Duodenal mucosa (tissue), 2 donors: ENCODE measurements around the gene GABRB1.

ENCODE experiments used
- H3K27ac ChIP-seq: one replicate; pipeline ENCODE4 v1.7.0; 2013; ENCODE audit warnings: low read depth, low read length
- H3K27me3 ChIP-seq, 2 donors: one replicate each; pipeline ENCODE4 v1.7.0; 2013; ENCODE audit warnings: low read length in 2 of 2, control low read depth in 1 of 2; ENCODE audit not compliant: insufficient read depth in 2 of 2, control insufficient read depth in 1 of 2
- H3K36me3 ChIP-seq, 2 donors: one replicate each; pipeline ENCODE4 v1.7.0; 2013; ENCODE audit warnings: low read length in 2 of 2, control low read depth in 1 of 2; ENCODE audit not compliant: insufficient read depth in 2 of 2, control insufficient read depth in 1 of 2
- H3K4me1 ChIP-seq, 2 donors: one replicate each; pipeline ENCODE4 v1.7.0; 2013; ENCODE audit warnings: low read length in 2 of 2, control low read depth in 1 of 2; ENCODE audit not compliant: insufficient read depth in 2 of 2, control insufficient read depth in 1 of 2
- H3K4me3 ChIP-seq, 2 donors: one replicate each; pipeline ENCODE4 v1.7.0; 2013; ENCODE audit warnings: low read length in 2 of 2, low read depth in 1 of 2
- H3K9ac ChIP-seq, 2 donors: one replicate each; pipeline ENCODE4 v1.7.0; 2013; ENCODE audit warnings: low read length in 2 of 2, low read depth in 1 of 2
- H3K9me3 ChIP-seq, 2 donors: one replicate each; pipeline ENCODE4 v1.7.0; 2013; ENCODE audit warnings: low read length in 2 of 2, control low read depth in 1 of 2; ENCODE audit not compliant: control insufficient read depth in 1 of 2

Gene GABRB1

DNA sequence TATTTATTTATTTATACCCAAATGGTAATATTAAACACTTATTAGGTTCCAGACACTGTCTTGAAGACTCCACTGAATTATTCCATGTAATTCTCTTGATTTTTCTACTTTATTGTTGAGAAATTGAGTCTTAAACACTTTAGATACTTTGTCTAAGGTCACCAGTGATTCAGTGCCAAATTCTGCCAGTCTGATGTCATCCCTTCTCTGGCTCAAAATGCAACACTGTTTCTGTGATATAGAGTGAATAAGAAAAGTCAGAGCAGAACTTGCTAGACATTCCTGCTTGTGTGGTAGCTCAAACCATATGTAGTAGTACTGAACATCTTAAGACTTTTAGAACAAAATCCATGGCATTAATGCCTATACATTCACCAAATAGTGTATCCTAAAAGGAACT, 164.3 kb downstream of the GABRB1 start:
- peaks cover 0 to 4% of the 10 kb centered on the region in 2 donors for H3K4me1 ChIP-seq
- no peak overlapping the region for H3K4me3 ChIP-seq
- no peaks in the 10 kb centered on the region for H3K27me3 ChIP-seq
- H3K9ac ChIP-seq, result no peak overlapping the region
- H3K36me3 ChIP-seq, result no peaks in the 10 kb centered on the region
- no peaks in the 10 kb centered on the region for H3K9me3 ChIP-seq
- H3K27ac ChIP-seq, result no peak overlapping the region

DNA sequence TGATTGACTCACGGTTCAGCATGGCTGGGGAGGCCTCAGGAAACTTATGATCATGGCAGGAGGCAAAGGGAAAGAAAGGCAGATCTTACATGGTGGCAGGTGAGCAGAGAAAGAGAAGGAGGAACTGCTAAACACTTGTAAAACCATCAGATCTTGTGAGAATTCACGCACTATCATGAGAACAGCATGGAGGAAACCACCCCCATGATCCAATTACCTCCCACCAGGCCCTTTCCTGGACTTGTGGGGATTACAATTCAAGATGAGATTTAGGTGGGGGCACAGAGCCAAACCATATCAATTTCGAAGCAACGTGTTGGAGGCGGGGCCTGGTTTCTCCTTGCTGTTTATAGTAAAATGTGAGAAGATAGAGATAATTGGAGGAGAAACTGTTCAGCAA, 167.4 kb downstream of the GABRB1 start:
- H3K27ac ChIP-seq, result no peak overlapping the region
- no peaks in the 10 kb centered on the region for H3K36me3 ChIP-seq
- H3K4me3 ChIP-seq, result no peak overlapping the region
- H3K4me1 ChIP-seq, result peaks cover 0 to 4% of the 10 kb centered on the region in 2 donors
- no peaks in the 10 kb centered on the region for H3K9me3 ChIP-seq
- no peak overlapping the region for H3K9ac ChIP-seq
- H3K27me3 ChIP-seq, result no peaks in the 10 kb centered on the region

DNA sequence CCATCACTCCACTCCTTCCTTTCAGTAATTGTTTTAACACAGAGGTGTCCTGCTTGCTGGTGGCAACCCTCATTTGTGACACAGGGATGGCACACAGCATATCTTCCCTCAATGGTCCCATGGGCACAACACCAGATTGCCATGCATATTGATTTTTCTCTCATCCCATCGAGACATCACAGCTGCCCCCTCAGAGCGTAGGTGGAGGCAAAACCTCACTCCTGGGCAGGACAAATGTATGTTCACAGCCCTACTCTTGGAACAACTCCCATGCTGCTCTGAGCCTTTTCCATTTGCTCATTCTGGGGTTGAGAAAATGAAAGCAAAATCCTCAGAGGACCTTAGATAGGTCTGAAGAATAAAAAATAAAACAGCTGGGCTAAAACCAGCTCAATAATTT, 172.2 kb downstream of the GABRB1 start:
- no peak overlapping the region for H3K9ac ChIP-seq
- H3K9me3 ChIP-seq, result no peaks in the 10 kb centered on the region
- H3K27ac ChIP-seq, result no peak overlapping the region
- no peaks in the 10 kb centered on the region for H3K27me3 ChIP-seq
- H3K4me3 ChIP-seq, result no peak overlapping the region
- no peaks in the 10 kb centered on the region for H3K36me3 ChIP-seq
- no peaks in the 10 kb centered on the region for H3K4me1 ChIP-seq

DNA sequence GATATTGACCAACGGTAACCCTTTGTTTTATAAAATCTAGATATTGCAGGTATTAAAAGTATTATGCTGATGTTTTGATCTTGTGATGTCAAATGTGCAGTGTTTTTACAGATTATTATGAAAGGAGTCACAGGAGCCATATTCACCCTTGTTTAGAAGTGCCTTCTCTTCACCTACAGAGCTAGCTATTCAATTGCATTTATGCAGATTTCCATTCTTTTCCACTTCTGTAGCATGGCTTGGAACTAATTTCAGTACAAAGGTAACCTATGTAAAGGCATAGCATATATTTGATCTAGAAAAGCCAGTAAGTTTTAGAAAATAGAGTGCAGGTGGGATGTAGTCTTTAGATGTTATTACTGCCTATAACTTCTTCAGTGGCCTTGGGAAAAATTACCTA, 176.2 kb downstream of the GABRB1 start:
- Histone ChIP-seq H3K36me3 (no peaks in the 10 kb centered on the region), H3K4me3 (no peak overlapping the region), H3K9ac (no peak overlapping the region), H3K27ac (no peak overlapping the region), H3K4me1 (no peaks in the 10 kb centered on the region), H3K9me3 (no peaks in the 10 kb centered on the region), H3K27me3 (no peaks in the 10 kb centered on the region)

DNA sequence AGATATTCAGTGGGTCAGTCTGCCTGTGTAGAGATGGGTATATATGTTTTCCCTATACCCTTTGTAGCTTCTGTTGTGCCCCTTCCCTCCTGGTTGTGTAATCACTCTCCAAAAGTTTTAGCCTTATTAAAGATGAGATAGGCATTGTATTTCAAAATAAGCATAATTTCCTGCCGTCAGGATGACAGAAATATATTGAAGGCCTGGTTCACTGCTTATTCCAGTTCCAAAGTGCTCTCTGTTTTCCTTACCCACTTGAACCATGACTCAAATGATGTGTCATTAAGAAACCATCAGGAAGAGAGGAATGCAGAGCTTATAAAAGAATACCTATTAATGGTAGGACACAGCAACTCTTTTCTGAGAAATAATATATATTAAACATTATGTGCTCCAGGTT, 178.5 kb downstream of the GABRB1 start:
- no peaks in the 10 kb centered on the region for H3K9me3 ChIP-seq
- no peaks in the 10 kb centered on the region for H3K36me3 ChIP-seq

DNA sequence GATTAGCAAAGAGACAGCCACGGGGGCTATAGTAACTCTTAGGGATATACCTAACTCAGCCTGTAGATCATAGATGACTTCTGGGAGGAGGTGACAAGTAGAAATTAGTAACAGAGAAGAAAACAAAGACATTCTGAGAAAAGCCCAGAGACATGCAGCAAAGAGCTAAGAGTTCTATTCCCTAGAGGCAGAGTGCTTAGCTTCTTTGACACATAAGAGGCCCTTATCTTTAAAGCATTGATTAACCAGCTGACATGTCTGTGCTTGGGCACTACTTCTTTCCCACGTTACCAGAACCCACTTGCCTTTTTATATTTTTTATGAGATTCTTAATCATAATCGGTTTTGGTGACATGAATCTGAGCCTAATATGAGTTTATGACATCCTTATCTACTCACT, 179.5 kb downstream of the GABRB1 start:
- Histone ChIP-seq H3K36me3 (no peaks in the 10 kb centered on the region), H3K9me3 (no peaks in the 10 kb centered on the region), H3K4me3 (no peak overlapping the region), H3K4me1 (no peaks in the 10 kb centered on the region), H3K27me3 (no peaks in the 10 kb centered on the region), H3K9ac (no peak overlapping the region), H3K27ac (no peak overlapping the region)

More for the DNA sequence above, 178.5 kb downstream of the GABRB1 start:
- Histone ChIP-seq H3K27me3 (no peaks in the 10 kb centered on the region), H3K27ac (no peak overlapping the region), H3K9ac (no peak overlapping the region), H3K4me3 (no peak overlapping the region), H3K4me1 (no peaks in the 10 kb centered on the region)

DNA sequence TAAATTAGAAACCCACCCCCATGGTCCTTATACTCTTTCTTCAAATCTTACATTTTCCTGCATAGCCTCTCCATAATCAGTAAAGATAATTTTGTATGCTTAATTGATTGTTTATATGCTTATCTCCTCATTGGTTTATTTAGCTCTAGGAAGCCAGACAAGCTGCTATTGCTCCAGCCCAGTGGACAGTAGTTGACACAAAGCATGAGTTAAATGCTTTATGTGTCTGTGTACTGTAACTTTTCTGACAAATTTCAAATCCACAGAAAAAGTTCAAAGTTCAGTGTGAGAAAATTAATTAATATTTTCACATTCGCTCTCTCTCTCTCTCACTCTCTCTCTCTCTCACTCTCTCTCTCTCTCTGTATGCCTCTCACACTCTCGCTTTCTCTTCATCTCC, 181.7 kb downstream of the GABRB1 start:
- Histone ChIP-seq H3K9ac (no peak overlapping the region), H3K27me3 (no peaks in the 10 kb centered on the region), H3K36me3 (no peaks in the 10 kb centered on the region), H3K9me3 (no peaks in the 10 kb centered on the region), H3K4me3 (no peak overlapping the region), H3K4me1 (no peaks in the 10 kb centered on the region), H3K27ac (no peak overlapping the region)

DNA sequence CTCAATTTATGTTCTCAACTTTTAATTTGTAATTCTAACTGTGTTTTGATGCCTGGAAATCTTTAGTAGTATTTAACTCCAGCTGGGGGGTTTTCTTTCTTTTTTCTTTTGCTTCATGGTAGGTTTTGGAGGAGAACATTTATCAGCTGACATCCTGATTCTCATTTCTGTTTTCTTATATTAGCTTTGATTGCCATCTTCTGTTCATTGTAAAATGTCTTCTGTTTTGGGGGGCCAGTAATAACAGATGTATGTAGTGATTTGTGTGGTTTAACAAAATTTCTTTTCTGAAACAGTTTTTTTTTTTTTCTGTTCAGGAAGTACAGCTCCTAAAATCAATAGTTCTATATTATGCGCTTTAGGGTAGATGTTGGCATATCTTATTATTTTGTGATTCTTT, 182.2 kb downstream of the GABRB1 start:
- Histone ChIP-seq H3K27ac (no peak overlapping the region), H3K9me3 (no peaks in the 10 kb centered on the region), H3K4me3 (no peak overlapping the region), H3K36me3 (no peaks in the 10 kb centered on the region), H3K9ac (no peak overlapping the region), H3K27me3 (no peaks in the 10 kb centered on the region), H3K4me1 (no peaks in the 10 kb centered on the region)

DNA sequence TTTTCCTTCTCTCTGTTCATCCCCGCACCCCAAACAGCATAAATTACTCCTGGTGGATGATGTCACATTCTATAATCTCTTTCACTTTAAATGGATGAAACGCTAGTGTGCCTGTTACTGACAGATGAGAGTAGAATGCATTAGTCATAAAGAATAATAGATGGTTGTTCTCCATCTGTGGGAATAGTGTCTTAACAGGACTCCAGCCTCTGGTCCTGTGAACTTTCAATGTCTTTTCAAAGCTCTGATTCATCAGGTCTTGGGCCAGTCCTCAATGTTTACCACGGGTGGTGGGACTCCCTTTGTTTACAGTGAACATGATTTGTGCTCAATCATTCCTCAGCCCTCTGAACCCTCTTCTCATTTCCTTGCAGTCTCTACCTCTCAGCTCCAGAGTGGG, 182.6 kb downstream of the GABRB1 start:
- Histone ChIP-seq H3K36me3 (no peaks in the 10 kb centered on the region), H3K4me3 (no peak overlapping the region), H3K27me3 (no peaks in the 10 kb centered on the region), H3K4me1 (no peaks in the 10 kb centered on the region), H3K9ac (no peak overlapping the region), H3K9me3 (no peaks in the 10 kb centered on the region), H3K27ac (no peak overlapping the region)

DNA sequence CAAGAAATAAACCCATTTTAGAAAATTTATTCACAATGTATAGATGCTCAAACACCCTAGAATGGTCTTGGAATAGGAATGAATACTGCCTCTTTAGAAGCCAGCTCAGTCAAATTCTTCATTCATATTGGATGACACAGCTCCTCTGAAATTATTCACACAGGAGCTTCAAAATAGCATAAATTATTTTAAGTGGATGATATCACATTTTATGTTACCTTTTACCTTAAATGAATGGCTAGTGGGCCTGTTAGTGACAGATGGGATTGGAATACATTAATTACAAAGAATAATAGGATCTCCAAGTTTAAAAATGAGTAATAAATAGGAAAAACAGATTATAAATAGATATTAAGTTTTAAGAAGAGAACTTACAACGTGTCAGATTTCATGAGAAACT, 184.4 kb downstream of the GABRB1 start:
- Histone ChIP-seq H3K9ac (no peak overlapping the region), H3K27ac (no peak overlapping the region), H3K36me3 (no peaks in the 10 kb centered on the region), H3K4me1 (no peaks in the 10 kb centered on the region), H3K27me3 (no peaks in the 10 kb centered on the region), H3K4me3 (no peak overlapping the region), H3K9me3 (no peaks in the 10 kb centered on the region)

DNA sequence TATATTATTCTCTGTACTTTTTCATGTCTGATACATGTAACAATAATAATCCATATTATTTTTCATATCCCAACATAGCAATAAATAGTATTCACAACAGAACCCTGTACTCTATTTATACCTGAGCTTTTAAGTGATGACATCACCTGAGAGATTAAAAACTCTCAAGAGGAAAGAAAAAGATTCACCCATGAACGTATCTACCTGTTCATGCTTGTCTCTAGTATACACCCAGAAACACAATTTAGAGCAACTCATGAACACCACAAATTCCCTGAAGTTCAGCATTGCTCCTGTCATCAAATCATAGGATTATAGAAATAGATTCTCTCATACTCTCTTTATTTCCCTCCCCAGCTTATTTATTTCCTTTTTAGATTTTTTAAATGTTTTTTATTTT, 185.9 kb downstream of the GABRB1 start:
- Histone ChIP-seq H3K9me3 (no peaks in the 10 kb centered on the region), H3K4me3 (no peak overlapping the region), H3K27ac (no peak overlapping the region), H3K27me3 (no peaks in the 10 kb centered on the region), H3K9ac (no peak overlapping the region), H3K36me3 (no peaks in the 10 kb centered on the region), H3K4me1 (no peaks in the 10 kb centered on the region)
